Nephron (organoid): ENCODE results near the gene MAFB.

Source experiments
- H3K27ac Mint-ChIP-seq, 3 experiments: 2 replicates each; pipeline ENCODE4 v1.8.0; 2020; ENCODE audit warnings: mixed read lengths in 3 of 3, mild to moderate bottlenecking in 2 of 3, moderate library complexity in 1 of 3
- H3K27me3 Mint-ChIP-seq: 2 replicates; pipeline ENCODE4 v1.8.0; 2021; ENCODE audit warnings: low read depth, mild to moderate bottlenecking, moderate library complexity, mixed read lengths
- H3K36me3 Mint-ChIP-seq: 2 replicates; pipeline ENCODE4 v1.8.0; 2020; ENCODE audit warnings: low read depth, mixed read lengths
- H3K4me1 Mint-ChIP-seq: 2 replicates; pipeline ENCODE4 v1.8.0; 2020; ENCODE audit warnings: mixed read lengths
- H3K4me3 Mint-ChIP-seq, 3 experiments: 2 replicates each; pipeline ENCODE4 v1.8.0; 2020; ENCODE audit warnings: mild to moderate bottlenecking in 3 of 3, mixed read lengths in 3 of 3, moderate library complexity in 2 of 3
- H3K9me3 Mint-ChIP-seq: 2 replicates; pipeline ENCODE4 v1.8.0; 2020; ENCODE audit warnings: mixed read lengths
- TF ChIP-seq, protein P1 (sequence below), 3 experiments: fragments of 200-600 bp; sonication (generic); IDR thresholded peaks; one replicate each; pipeline ENCODE4 v1.5.0; 2021; ENCODE audit warnings: antibody characterized with exemption in 3 of 3; ENCODE audit not compliant: unreplicated experiment in 3 of 3

Gene MAFB

DNA sequence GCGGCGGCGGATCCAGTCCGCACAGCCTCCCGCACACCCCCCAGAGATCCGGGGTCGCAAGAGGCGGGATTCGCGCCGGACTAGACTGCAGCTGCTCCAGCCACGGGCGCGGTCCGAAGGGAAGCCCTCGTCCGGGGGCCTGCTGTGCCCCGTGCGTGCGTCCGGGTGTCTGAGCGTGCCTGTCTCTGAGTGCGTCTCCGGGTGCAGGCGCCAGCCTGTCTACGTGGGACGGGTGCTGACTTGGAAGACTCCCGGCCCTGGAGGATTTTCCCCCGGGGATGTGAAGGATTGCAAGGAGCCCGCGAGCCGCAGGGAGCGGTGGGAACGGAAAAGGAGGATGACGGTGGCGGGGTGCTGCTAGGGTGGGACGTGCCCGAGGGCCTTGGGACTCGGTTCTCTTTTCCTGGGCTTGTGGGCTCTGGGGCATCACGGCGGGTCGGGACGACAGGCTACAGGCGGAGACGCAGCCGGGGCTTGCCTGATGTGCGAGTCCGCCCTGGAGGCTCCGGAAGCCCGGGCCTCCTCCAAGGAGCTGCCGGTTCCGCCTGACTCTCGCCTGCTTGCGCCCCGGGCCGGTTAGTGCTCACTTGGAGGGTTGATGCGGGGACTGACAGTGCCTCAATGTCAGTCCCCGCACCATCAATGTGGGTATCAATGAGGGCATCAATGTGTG is 5.7 kb downstream of the MAFB start:
- H3K27me3 Mint-ChIP-seq: peaks cover 93% of the 10 kb centered on the region
- peaks cover 2% of the 10 kb centered on the region for H3K9me3 Mint-ChIP-seq
- peak overlapping the region; percentile 94 to 98 (median 97) for H3K4me3 Mint-ChIP-seq
- H3K36me3 Mint-ChIP-seq: peaks cover 53% of the 10 kb centered on the region
- H3K27ac Mint-ChIP-seq: peak overlapping the region; percentile 52 to 99 (median 81)
- TF ChIP-seq, protein P1, sequence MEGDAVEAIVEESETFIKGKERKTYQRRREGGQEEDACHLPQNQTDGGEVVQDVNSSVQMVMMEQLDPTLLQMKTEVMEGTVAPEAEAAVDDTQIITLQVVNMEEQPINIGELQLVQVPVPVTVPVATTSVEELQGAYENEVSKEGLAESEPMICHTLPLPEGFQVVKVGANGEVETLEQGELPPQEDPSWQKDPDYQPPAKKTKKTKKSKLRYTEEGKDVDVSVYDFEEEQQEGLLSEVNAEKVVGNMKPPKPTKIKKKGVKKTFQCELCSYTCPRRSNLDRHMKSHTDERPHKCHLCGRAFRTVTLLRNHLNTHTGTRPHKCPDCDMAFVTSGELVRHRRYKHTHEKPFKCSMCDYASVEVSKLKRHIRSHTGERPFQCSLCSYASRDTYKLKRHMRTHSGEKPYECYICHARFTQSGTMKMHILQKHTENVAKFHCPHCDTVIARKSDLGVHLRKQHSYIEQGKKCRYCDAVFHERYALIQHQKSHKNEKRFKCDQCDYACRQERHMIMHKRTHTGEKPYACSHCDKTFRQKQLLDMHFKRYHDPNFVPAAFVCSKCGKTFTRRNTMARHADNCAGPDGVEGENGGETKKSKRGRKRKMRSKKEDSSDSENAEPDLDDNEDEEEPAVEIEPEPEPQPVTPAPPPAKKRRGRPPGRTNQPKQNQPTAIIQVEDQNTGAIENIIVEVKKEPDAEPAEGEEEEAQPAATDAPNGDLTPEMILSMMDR (IDR thresholded peaks at IDR 0.05; ENCODE audit: unreplicated experiment in 3 of 3): no peak
- peaks cover 51% of the 10 kb centered on the region for H3K4me1 Mint-ChIP-seq

DNA sequence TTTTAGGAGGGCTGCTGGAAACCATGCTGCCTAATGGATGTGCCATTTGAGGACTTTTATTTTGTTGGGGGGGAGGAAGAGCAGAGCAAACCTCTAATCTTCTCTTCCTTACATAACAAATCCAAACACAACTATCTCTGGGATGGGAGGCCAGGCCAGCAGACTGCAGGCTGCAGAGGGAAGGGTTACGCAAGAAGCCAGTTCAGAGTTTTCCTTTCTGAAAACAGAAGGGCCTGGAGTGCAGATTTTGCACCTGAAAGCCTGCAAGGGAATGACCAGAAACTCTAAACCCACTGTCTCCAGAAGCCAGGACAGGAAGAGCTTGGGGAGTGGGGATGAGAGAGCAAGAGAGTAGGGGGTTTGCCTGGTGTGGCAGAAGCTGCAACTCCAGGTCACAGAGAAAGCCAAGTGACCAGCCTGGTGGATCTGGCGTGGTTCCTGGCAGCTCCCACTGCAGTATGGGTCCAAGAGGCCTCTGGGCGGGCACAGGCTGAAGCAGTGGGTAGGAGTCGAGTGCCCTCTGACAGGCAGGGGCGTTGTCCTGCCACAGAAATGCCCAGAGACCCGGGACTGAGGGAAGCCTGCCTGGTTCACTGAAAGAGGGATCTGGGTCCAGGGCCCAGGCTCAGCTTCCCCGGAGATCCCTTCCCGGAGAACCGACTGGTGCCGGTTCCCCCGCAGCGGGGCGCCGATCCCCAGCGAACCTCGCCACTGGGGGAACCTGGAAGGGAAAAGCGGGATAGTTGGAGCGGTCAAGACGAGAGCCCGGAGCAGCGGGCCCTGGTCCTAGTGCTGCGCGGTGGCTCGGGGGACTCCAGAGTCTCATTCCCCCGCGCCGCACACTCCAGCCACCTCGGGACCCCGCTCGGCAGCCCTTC is 6.7 kb downstream of the MAFB start:
- Mint-ChIP-seq H3K27ac (peak overlapping the region; percentile 77 to 99 (median 81)), H3K4me3 (peak overlapping the region; percentile 94 to 98 (median 97)), H3K4me1 (peaks cover 49% of the 10 kb centered on the region), H3K36me3 (peaks cover 50% of the 10 kb centered on the region), H3K27me3 (peaks cover 94% of the 10 kb centered on the region), H3K9me3 (peaks cover 2% of the 10 kb centered on the region)
- TF ChIP-seq, protein P1 (IDR thresholded peaks at IDR 0.05; ENCODE audit: unreplicated experiment in 3 of 3): no peak

DNA sequence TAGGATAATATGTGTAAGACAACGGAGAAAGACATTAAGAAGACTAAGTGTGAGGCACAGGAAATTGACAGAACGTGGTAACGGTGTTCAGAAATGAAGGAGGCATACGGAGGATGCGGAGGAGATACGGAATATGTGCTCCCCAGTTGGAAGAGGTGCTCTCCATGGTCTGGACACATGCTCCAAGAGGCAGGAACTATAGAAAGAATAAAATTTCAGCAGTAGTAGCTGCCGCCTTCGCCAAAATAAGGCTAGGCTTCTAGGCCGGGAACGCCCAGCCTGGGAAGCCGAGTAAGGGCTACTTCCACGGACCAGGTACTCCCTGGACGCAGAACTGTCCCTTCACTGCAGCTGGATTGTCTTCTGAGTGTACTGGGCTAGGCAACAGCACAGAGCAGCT is 7.4 kb downstream of the MAFB start:
- H3K4me1 Mint-ChIP-seq: peaks cover 44% of the 10 kb centered on the region
- peak overlapping the region; percentile 94 to 98 (median 97) for H3K4me3 Mint-ChIP-seq
- TF ChIP-seq, protein P1 (IDR thresholded peaks at IDR 0.05; ENCODE audit: unreplicated experiment in 3 of 3): no peak
- H3K36me3 Mint-ChIP-seq: peaks cover 43% of the 10 kb centered on the region
- peaks cover 2% of the 10 kb centered on the region for H3K9me3 Mint-ChIP-seq
- H3K27me3 Mint-ChIP-seq: peaks cover 94% of the 10 kb centered on the region
- peak overlapping the region; percentile 77 to 99 (median 81) for H3K27ac Mint-ChIP-seq

DNA sequence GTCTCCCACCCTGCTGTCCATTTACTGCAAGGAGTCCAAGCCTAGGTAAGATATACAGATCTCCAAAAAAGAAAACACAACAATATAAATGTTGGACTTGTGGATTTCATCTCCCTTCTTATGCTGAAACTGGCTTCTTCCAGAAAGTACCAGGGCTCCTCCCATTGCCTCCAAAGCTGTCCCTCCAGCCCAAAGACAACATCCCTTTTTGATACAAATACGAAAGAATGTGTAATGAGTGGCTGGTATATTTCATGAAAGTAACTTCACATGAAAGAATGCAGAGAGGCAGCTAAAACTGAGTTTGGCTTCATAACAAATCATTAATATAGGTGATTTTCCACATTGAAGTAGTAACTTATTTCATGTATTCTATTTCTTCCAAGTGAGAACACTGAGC is 7.9 kb downstream of the MAFB start:
- peak overlapping the region; percentile 49 to 98 (median 97) for H3K4me3 Mint-ChIP-seq
- H3K4me1 Mint-ChIP-seq: peaks cover 44% of the 10 kb centered on the region
- peaks cover 94% of the 10 kb centered on the region for H3K27me3 Mint-ChIP-seq
- TF ChIP-seq, protein P1 (IDR thresholded peaks at IDR 0.05; ENCODE audit: unreplicated experiment in 3 of 3): no peak
- H3K9me3 Mint-ChIP-seq: no peaks in the 10 kb centered on the region
- peaks cover 38% of the 10 kb centered on the region for H3K36me3 Mint-ChIP-seq
- H3K27ac Mint-ChIP-seq: peak overlapping the region; percentile 9 to 99 (median 81)

DNA sequence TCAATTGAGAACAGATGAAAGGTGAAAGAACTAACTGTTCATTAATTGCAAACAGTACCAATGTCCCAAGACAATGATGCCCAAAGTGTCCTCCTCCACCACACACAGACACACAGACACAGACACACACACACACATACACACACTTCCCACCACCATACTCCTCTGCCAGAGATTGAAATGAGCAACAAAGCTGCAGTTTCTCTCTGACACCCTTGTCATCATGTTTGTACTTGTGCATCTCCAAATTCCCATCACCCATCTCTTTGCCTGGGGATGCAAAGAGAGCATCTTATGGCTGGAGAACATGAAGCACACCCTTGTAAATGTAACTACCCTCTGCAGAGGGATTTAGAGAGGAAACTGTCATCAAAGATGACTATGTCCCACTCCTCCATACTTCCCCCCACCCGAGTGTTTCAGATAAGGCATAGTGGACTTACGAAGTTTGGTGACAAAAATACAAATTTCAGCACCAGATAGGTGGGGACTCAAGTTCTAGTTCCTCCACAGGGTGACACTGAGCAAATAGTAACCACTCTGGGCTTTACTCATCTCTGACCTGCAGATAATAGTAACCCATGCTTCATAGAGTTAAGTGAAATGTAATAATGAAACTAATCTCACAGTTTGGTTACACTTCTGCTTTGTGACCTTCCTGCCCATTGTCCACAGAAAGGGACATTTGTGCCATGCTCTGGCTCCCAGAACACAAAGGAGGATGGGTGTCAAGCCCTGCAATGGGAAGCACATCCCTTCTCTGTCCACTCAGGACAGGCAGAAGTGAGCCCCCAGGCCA is 8.7 kb downstream of the MAFB start:
- TF ChIP-seq, protein P1 (IDR thresholded peaks at IDR 0.05; ENCODE audit: unreplicated experiment in 3 of 3): no peak
- peaks cover 30% of the 10 kb centered on the region for H3K36me3 Mint-ChIP-seq
- no peaks in the 10 kb centered on the region for H3K9me3 Mint-ChIP-seq
- peak overlapping the region in 1 of 3 experiments; percentile 26 for H3K4me3 Mint-ChIP-seq
- peaks cover 42% of the 10 kb centered on the region for H3K4me1 Mint-ChIP-seq
- H3K27me3 Mint-ChIP-seq: peaks cover 94% of the 10 kb centered on the region
- peak overlapping the region in 1 of 3 experiments; percentile 49 for H3K27ac Mint-ChIP-seq
